GM18861 (cell line): ENCODE measurements around the gene RAD21L1.

Experiments used
- ATAC-seq: cut with Tn5 transposase; IDR thresholded peaks from one replicate; pipeline ENCODE4 v1.9.1; 2021; ENCODE audit not compliant: unreplicated experiment

RAD21L1 gene

DNA sequence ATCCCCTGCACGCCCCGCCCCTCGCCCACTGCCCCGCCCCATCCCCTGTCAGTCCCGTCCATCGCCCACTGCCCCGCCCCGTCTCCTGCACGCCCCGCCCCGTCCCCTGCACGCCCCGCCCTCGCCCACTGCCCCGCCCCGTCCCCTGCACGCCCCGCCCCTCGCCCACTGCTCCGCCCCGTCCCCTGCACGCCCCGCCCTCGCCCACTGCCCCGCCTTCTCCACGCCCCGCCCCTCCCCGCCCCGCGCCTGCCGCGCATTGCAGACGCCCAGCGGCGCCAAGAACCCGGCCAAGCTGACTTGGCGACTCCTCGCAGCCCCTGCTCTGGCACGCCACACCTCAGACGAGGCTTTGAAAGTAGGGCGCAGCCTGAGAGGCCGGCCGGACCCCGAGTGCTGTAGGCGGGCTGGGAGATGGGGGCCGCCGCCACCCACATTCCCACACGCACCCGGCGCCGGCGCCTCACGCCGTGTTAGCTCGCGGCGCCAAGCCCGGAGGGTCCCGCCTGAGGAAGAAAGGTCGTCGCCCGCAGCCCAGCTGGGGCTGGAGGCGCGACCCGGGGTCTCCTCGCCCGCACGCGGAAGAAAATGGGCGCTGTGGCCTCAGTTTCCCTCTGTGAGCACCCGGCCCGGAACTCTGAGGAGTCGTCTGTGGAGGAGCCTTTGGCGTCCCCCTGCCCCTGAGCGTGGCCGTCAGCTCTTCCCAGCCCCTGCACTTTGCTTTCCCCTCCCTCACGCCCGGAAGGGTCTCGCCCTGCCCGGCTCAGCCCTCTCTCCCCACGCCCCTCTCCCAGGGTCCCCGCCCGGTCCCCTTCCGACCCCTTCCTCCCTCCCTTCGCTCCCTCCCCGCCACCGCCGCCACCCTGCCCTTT lies at the start of gene RAD21L1:
RAD21L1 (plus strand) TSS at position 262 of the 872 bp plus-strand sequence. CDS start 2,410 bp downstream, outside the sequence.
- ATAC-seq: no peak

GRCh38 chr20:1177680-1178079 lies 48.2 kb upstream of the RAD21L1 start:
- no peak for ATAC-seq

GRCh38 chr20:1178103-1178502 lies 47.7 kb upstream of the RAD21L1 start:
- ATAC-seq: no peak

DNA sequence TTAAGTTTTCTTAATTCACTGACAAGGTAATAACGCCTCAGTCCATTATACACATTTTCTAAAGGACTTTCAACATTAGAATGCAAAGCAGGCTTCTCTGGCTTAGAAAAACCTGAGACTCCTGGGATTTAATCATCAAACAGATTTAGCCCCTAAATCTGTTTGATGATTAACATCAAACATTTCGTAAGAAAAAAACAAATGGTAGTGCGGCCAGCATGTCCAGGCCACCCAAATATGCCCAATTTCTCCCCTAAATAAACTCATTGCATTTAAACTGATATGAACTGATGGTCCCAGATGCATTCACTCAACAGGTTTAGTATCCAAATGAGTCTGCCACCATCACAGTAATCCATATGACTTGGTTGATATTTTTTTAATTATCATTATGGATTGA lies 47.2 kb upstream of the RAD21L1 start:
- ATAC-seq: no peak

- ATAC-seq: no peak
Measured at GRCh38 chr20:1180949-1181348, 44.9 kb upstream of the RAD21L1 start.

GRCh38 chr20:1182106-1182505 lies 43.7 kb upstream of the RAD21L1 start:
- no peak for ATAC-seq

- ATAC-seq: no peak
Measured at GRCh38 chr20:1183153-1183552, 42.7 kb upstream of the RAD21L1 start.

- no peak for ATAC-seq
Measured at GRCh38 chr20:1184260-1184637, 41.6 kb upstream of the RAD21L1 start.

DNA sequence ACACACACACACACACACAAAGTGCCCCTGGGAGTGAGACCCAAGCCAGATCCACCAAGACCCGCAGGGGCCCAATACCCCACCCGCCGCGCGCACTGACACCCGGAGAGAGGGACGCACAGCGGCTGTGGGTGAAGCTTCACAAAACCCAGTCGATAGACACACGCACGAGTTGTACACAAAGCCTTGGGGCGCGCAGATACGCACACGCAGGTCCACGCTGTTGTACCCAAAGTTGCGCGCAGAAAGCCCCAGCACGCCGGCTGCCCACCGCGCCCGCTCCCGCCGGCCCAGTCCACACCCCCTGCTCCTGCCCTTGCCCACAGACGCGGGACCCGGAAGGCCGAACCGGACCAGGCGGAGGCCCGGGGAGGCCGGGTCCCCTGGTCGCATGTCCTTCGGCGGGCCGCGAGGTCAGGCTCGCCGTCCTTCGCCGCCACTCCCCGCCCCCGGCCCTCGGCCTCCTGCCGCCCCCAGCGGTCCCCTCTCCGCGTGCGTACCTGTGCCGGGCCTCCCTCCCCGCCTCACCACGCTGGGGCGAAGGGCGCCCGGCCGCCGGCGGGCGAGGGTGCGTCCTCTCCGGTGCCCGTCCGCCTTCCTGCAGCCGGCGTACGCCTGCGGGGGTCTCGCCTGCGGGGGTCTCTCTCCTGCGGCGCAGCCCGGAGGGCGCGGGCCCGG lies 41.1 kb upstream of the RAD21L1 start, which contains the start of gene TMEM74B:
TMEM74B (minus strand) TSS at position 344 of the 678 bp plus-strand sequence. CDS start 1,180 bp downstream, outside the sequence.
- no peak for ATAC-seq

- no peak for ATAC-seq
Measured at GRCh38 chr20:1185316-1185741, 40.5 kb upstream of the RAD21L1 start.

DNA sequence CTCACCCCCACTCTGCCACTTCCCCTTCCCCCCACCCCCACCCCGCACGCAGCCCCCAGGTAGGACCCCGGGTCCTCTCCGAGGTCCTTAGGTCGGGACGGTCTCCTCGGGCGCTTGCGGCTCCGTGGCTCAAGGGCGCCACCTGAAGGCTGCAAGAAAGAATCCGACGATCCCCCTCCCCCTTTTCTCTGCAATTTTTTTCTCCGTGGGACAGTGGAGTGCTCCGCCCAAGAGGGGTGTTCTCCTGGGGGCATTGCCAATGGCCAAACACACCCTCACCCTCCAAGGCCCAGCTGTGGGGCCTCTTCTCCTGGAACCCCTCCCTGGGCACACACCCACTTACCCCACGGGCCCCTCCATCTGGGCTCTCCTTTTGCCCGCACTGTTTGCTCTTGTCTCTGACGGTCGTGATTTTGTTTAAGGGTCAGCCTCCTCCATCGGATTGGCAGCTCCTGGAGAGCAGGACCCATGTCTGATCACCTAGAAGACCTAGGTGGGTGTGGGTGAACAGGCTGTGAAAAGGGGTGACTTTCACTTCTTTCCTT lies 40.0 kb upstream of the RAD21L1 start:
- no peak for ATAC-seq

GRCh38 chr20:1186367-1186991 lies 39.4 kb upstream of the RAD21L1 start:
- ATAC-seq: no peak

DNA sequence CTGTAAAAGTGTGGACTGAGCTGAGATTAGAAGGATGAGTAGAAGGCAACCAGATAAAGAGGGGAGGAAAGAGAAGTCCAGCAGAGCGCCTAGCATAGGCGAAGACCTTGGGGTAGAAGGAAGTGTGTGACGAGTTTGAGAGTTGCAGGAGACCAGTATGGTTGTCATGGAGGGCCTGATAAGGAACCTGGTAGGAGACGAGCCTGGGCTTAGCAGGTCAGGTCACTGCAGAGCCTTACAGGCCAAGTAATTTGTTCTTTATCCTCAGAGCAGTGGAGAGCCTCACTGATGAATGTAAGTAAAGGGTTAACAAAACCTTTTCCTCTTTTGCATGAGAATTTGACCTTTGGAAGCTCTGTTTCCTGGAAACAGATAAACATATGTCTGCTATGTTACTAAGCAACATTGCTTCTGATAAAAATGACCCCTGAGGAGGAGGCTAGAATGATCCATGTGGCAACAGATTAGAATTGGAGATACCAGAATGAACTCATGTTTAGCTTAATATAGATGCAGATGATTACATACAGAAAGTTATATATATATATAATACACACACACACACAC lies 38.2 kb upstream of the RAD21L1 start:
- ATAC-seq: no peak

- ATAC-seq: no peak
Measured at GRCh38 chr20:1188347-1188746, 37.5 kb upstream of the RAD21L1 start.

DNA sequence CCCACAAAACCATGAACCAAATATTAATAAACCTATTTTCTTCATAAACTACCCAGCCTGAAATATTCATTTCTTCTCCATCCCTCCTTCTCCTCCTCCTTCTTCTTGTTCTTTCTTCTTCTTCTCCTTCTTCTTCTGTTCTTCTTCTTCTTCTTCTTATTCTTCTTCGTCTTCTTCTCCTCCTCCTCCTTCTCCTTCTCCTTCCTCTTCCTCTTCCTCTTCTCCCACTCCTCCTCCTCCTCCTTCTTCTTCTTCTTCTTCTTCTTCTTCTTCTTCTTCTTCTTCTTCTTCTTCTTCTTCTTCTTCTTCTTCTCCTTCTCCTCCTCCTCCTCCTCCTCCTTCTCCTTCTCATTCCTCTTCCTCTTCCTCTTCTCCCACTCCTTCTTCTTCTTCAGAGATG lies 36.0 kb upstream of the RAD21L1 start:
- ATAC-seq: no peak

DNA sequence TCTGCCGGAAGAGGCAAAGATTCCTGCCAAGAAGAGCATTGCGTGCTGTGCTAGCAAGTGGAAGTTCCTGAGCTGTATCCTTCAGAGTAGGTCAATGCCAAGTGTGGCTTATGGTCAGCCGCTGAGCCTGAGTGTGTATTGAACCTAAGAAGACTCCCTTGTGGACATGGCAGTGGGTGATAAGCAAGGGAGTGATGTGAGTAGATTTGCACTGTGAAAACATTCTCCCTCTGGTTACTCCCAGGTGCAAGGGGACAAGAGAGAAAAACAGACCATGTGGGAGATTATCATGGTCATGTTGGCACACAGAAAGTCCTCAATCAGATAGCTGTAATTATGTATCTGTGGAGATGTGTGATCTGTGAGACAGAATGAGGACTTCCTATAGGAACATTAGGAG lies 35.0 kb upstream of the RAD21L1 start:
- no peak for ATAC-seq

DNA sequence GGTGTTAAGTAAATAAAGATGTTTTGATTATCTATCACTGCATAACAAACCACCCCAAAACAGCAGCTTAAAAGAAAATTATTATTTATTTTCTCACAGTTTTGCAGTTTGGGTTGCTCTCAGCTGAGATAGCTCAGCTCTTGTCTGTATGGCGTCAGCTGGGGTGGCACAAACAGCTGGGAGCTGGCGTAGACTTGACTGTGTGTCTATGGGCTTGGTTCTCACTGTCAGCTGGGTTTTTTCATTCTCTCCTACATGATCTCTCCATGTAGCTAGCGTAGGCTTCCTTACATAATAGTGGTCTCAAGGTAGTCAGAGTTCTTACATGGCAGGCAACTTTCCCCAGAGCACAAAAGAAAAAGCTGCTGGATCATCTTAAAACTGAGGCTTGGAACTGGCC lies 34.5 kb upstream of the RAD21L1 start:
- ATAC-seq: no peak

GRCh38 chr20:1195226-1195625 lies 30.6 kb upstream of the RAD21L1 start:
- ATAC-seq: no peak

GRCh38 chr20:1196634-1197033 lies 29.2 kb upstream of the RAD21L1 start:
- no peak for ATAC-seq

- ATAC-seq: no peak
Measured at GRCh38 chr20:1197801-1198200, 28.0 kb upstream of the RAD21L1 start.

DNA sequence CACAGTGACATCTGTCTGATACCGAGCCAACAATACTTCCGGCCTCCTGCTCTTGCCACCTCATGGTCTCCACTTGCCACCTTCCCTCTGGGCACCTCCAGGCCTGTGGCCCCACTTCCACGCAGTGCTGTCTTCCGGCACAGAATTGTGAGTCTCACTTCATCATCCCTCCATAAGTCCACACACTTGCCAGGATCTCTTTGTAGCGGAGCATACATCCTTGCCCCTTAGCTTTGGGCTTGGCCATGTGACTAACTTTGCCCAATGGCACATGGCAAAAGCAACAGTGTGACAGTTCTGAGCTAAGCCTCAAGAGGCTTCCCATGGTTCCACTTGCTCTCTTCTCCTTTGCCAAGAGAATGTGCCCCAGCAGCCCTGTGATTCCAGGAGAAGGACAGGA lies 27.1 kb upstream of the RAD21L1 start:
- no peak for ATAC-seq
